Keratinocyte (primary cell): ENCODE results near the gene ADO. TPM values are rescaled to one million over a fixed set of nuclear protein-coding genes. Genes with fewer than 3 reads are reported as not detected.

Experiments used
- DNase-seq: peaks from one replicate; pipeline ENCODE4 v3.0.0-alpha.2; 2011; ENCODE audit warnings: low read depth, missing footprints, low spot score
- FAIRE-seq: peaks from 2 replicates; lab custom pipeline; 2011; peaks lifted over from hg19 to GRCh38; lab: Jason Lieb, UNC
- H2AFZ ChIP-seq: 2 replicates; pipeline ENCODE4 v1.6.0; 2012; ENCODE audit warnings: low read length, control low read depth, inconsistent platforms; ENCODE audit not compliant: control insufficient read depth
- H3K27ac ChIP-seq: 2 replicates; pipeline ENCODE4 v1.5.1; 2011; ENCODE audit warnings: low read length; ENCODE audit not compliant: control insufficient read depth, insufficient read depth
- H3K27me3 ChIP-seq: 3 replicates; pipeline ENCODE4 v1.6.0; 2011; ENCODE audit warnings: low read length; ENCODE audit not compliant: control insufficient read depth, insufficient read depth; ENCODE audit errors: extremely low read depth
- H3K36me3 ChIP-seq, 2 experiments: 2 replicates in 1 of 2; 3 replicates in 1 of 2; pipeline ENCODE4 v1.5.1; 2011; ENCODE audit warnings: low read length in 2 of 2, mild to moderate bottlenecking in 1 of 2; ENCODE audit not compliant: control insufficient read depth in 2 of 2, insufficient read depth in 2 of 2; ENCODE audit errors: extremely low read depth in 1 of 2
- H3K4me1 ChIP-seq: 3 replicates; pipeline ENCODE4 v1.5.1; 2011; ENCODE audit warnings: low read length; ENCODE audit not compliant: control insufficient read depth, insufficient read depth; ENCODE audit errors: extremely low read depth
- H3K4me2 ChIP-seq: 3 replicates; pipeline ENCODE4 v1.6.0; 2011; ENCODE audit warnings: low read depth, low read length; ENCODE audit not compliant: control insufficient read depth, insufficient read depth; ENCODE audit errors: extremely low read depth
- H3K4me3 ChIP-seq, 3 experiments: fragments of 200-600 bp in 1 of 3; sonication (generic) in 1 of 3; 2 replicates in 2 of 3; 3 replicates in 1 of 3; pipeline ENCODE4 v1.5.1; 2011 to 2016; ENCODE audit warnings: low read length in 3 of 3, mild to moderate bottlenecking in 3 of 3, control low read depth in 2 of 3, inconsistent platforms in 1 of 3, low read depth in 1 of 3, mixed read lengths in 1 of 3, mixed run types in 1 of 3, moderate library complexity in 1 of 3; ENCODE audit not compliant: control insufficient read depth in 2 of 3, insufficient read depth in 2 of 3; ENCODE audit errors: extremely low read depth in 1 of 3
- H3K79me2 ChIP-seq: 2 replicates; pipeline ENCODE4 v1.6.0; 2012; ENCODE audit warnings: low read length; ENCODE audit not compliant: control insufficient read depth, insufficient read depth
- H3K9ac ChIP-seq: 3 replicates; pipeline ENCODE4 v1.6.0; 2011; ENCODE audit warnings: low read length; ENCODE audit not compliant: control insufficient read depth, insufficient read depth; ENCODE audit errors: extremely low read depth
- H3K9me1 ChIP-seq: 3 replicates; pipeline ENCODE4 v1.6.0; 2011; ENCODE audit warnings: low read length; ENCODE audit not compliant: control insufficient read depth, insufficient read depth; ENCODE audit errors: extremely low read depth
- H3K9me3 ChIP-seq: 2 replicates; pipeline ENCODE4 v1.5.1; 2012; ENCODE audit warnings: low read depth, low read length; ENCODE audit not compliant: control insufficient read depth
- H4K20me1 ChIP-seq: 3 replicates; pipeline ENCODE4 v1.6.0; 2011; ENCODE audit warnings: low read length; ENCODE audit not compliant: control insufficient read depth, insufficient read depth; ENCODE audit errors: extremely low read depth
- EZH2 ChIP-seq: IDR thresholded peaks from one replicate; pipeline ENCODE4 v1.6.1; 2012; ENCODE audit warnings: inconsistent platforms, mild to moderate bottlenecking, low read length, moderate library complexity
- dilution Hi-C: fragments of 300-500 bp; cut with MboI; formaldehyde crosslinking; loops from one replicate; pipeline ENCODE4 v1.7.0; 2020; ENCODE audit warnings: low sequenced_read_pairs; ENCODE audit not compliant: extremely low pct_ligation_motif_present
- polyA plus RNA-seq, 5 experiments: library from polyadenylated mRNA; depleted of rRNA in 3 of 5; stranded (reverse) in 3 of 5; stranded (forward) in 1 of 5; unstranded in 1 of 5; fragments of >200 nt; gene quantifications; 1 replicate in 1 of 5; 2 replicates in 3 of 5; 3 replicates in 1 of 5; pipeline versions ENCODE4 v1.2.1 to v1.2.3, GENCODE V29; 2011 to 2012; ENCODE audit warnings: missing spikeins in 2 of 5, low read depth in 1 of 5, low replicate concordance in 1 of 5
- TF ChIP-seq, protein P1 (sequence below), 3 experiments: IDR thresholded peaks in 1 of 3; conservative IDR thresholded peaks in 1 of 3; optimal IDR thresholded peaks in 1 of 3; 2 replicates in 2 of 3; 3 replicates in 1 of 3; pipeline versions ENCODE3 to v1.5.1; 2011; ENCODE audit warnings: low read length in 3 of 3, mild to moderate bottlenecking in 3 of 3, moderate library complexity in 2 of 3, control low read depth in 1 of 3, inconsistent platforms in 1 of 3; ENCODE audit not compliant: insufficient read depth in 2 of 3; ENCODE audit errors: extremely low read depth in 1 of 3

ADO gene
- polyA plus RNA-seq, 1 donor (not counting 4 experiments of a cell fraction or from before 2014, with no cell fraction given), result 16.5 TPM

DNA sequence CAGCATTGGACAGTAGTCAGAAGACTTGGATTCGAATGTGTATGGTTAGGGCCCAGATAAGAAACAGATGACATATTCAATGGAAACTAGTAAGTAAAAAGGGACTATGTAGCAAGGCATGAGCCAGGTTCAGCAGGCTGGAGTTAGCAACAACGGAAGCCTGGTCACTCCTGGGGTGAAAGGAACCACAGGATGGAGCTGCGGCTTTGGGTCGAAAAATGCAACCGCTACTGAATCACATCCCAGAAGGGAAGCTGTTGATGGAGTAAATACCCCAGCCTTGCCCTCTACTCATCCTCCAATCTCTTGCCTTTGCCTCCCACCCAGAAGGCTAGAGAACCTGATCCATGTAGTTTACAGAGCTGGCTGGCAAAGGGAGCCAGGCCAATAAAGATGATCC is 49.2 kb downstream of the ADO start:
- no peaks in the 10 kb centered on the region for H3K9me3 ChIP-seq
- no peaks in the 10 kb centered on the region for H3K9me1 ChIP-seq
- H3K9ac ChIP-seq, result no peak overlapping the region
- H3K36me3 ChIP-seq, result no peaks in the 10 kb centered on the region
- no peak overlapping the region for H3K4me3 ChIP-seq
- H4K20me1 ChIP-seq, result no peaks in the 10 kb centered on the region
- no peak overlapping the region for H3K27ac ChIP-seq
- H2AFZ ChIP-seq, result no peak overlapping the region
- FAIRE-seq, result no peak
- no peaks in the 10 kb centered on the region for H3K4me1 ChIP-seq
- DNase-seq, result no peak
- dilution Hi-C loops, result no loop called here
- TF ChIP-seq, protein P1, sequence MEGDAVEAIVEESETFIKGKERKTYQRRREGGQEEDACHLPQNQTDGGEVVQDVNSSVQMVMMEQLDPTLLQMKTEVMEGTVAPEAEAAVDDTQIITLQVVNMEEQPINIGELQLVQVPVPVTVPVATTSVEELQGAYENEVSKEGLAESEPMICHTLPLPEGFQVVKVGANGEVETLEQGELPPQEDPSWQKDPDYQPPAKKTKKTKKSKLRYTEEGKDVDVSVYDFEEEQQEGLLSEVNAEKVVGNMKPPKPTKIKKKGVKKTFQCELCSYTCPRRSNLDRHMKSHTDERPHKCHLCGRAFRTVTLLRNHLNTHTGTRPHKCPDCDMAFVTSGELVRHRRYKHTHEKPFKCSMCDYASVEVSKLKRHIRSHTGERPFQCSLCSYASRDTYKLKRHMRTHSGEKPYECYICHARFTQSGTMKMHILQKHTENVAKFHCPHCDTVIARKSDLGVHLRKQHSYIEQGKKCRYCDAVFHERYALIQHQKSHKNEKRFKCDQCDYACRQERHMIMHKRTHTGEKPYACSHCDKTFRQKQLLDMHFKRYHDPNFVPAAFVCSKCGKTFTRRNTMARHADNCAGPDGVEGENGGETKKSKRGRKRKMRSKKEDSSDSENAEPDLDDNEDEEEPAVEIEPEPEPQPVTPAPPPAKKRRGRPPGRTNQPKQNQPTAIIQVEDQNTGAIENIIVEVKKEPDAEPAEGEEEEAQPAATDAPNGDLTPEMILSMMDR (optimal IDR thresholded peaks at IDR 0.05 in 1 of 3, IDR thresholded peaks at IDR 0.05 in 1 of 3, conservative IDR thresholded peaks at IDR 0.05 in 1 of 3; ENCODE audit: extremely low read depth in 1 of 3, insufficient read depth in 2 of 3, low read length in 3 of 3), result no peak
- TF ChIP-seq EZH2, result no peak
- peaks cover 4% of the 10 kb centered on the region for H3K27me3 ChIP-seq
- H3K4me2 ChIP-seq, result no peak overlapping the region
- H3K79me2 ChIP-seq, result no peaks in the 10 kb centered on the region

- Histone ChIP-seq H3K27me3 (no peaks in the 10 kb centered on the region), H3K9ac (no peak overlapping the region), H3K9me1 (no peaks in the 10 kb centered on the region), H3K4me3 (no peak overlapping the region), H3K4me1 (no peaks in the 10 kb centered on the region), H3K4me2 (no peak overlapping the region), H2AFZ (no peak overlapping the region), H4K20me1 (no peaks in the 10 kb centered on the region), H3K36me3 (no peaks in the 10 kb centered on the region), H3K27ac (no peak overlapping the region), H3K79me2 (no peaks in the 10 kb centered on the region), H3K9me3 (no peaks in the 10 kb centered on the region)
- FAIRE-seq (no peak), DNase-seq (no peak)
- dilution Hi-C loops, result no loop called here
- TF ChIP-seq, protein P1 (optimal IDR thresholded peaks at IDR 0.05 in 1 of 3, IDR thresholded peaks at IDR 0.05 in 1 of 3, conservative IDR thresholded peaks at IDR 0.05 in 1 of 3; ENCODE audit: extremely low read depth in 1 of 3, insufficient read depth in 2 of 3, low read length in 3 of 3), result no peak
- TF ChIP-seq EZH2, result no peak
These were observed 51.5 kb downstream of the ADO start for GRCh38 chr10:62856021-62856420.

Other genes with a start within 250 kb of the ADO start
- gene EGR2, start 11.6 kb downstream of the ADO start, polyA plus RNA-seq, result 0.09 to 0.39 TPM (median 0.22 TPM) in 3 replicates